Skeletal muscle tissue (tissue), 4 donors: ENCODE data around the gene TIMM44. TPM values are rescaled to one million over a fixed set of nuclear protein-coding genes. Genes with fewer than 3 reads are reported as not detected.
A peak's percentile ranks its signal among the peaks of the same experiment; 100 is the strongest.

Experiments used
- H3K27ac ChIP-seq: one replicate; pipeline ENCODE4 v1.7.0; 2013; ENCODE audit warnings: mild to moderate bottlenecking, low read depth, low read length, inconsistent platforms
- H3K27me3 ChIP-seq, 3 donors: one replicate each; pipeline ENCODE4 v1.7.0; 2013; ENCODE audit warnings: low read length in 3 of 3; ENCODE audit not compliant: control insufficient read depth in 3 of 3, insufficient read depth in 3 of 3
- H3K36me3 ChIP-seq, 3 donors: one replicate each; pipeline ENCODE4 v1.7.0; 2013; ENCODE audit warnings: low read length in 3 of 3; ENCODE audit not compliant: control insufficient read depth in 3 of 3, insufficient read depth in 3 of 3
- H3K4me1 ChIP-seq, 3 donors: one replicate each; pipeline ENCODE4 v1.7.0; 2013; ENCODE audit warnings: low read length in 3 of 3, mild to moderate bottlenecking in 3 of 3; ENCODE audit not compliant: control insufficient read depth in 3 of 3, insufficient read depth in 3 of 3
- H3K4me3 ChIP-seq, 3 donors: one replicate each; pipeline ENCODE4 v1.7.0; 2013; ENCODE audit warnings: low read length in 3 of 3
- H3K9ac ChIP-seq, 3 donors: one replicate each; pipeline ENCODE4 v1.7.0; 2013; ENCODE audit warnings: low read length in 3 of 3, mild to moderate bottlenecking in 3 of 3, moderate library complexity in 2 of 3, low read depth in 1 of 3
- H3K9me3 ChIP-seq, 3 donors: one replicate each; pipeline ENCODE4 v1.7.0; 2013; ENCODE audit warnings: low read length in 3 of 3; ENCODE audit not compliant: control insufficient read depth in 3 of 3
- total RNA-seq: library from RNA; depleted of rRNA; stranded (reverse); fragments of >200 nt; gene quantifications from one replicate; pipeline ENCODE4 v1.2.3, GENCODE V29; 2014
- donor health status: Osteomylitis.

TIMM44 gene
- total RNA-seq, 1 donor from 2014 or later: 36.0 TPM

- Histone ChIP-seq H3K36me3 (peaks cover 0 to 6% (median 3%) of the 10 kb centered on the region in 3 donors), H3K4me3 (no peak overlapping the region), H3K27ac (no peak overlapping the region), H3K4me1 (peaks cover 13 to 19% (median 14%) of the 10 kb centered on the region in 3 donors), H3K9ac (no peak overlapping the region), H3K27me3 (no peaks in the 10 kb centered on the region), H3K9me3 (no peaks in the 10 kb centered on the region)
Observed at GRCh38 chr19:7953576-7953975, 10.1 kb upstream of the TIMM44 start.

GRCh38 chr19:7953060-7953459 lies 9.6 kb upstream of the TIMM44 start:
- Histone ChIP-seq H3K9ac (peak overlapping the region in 1 of 3 donors; percentile 51), H3K4me1 (peaks cover 13 to 19% (median 14%) of the 10 kb centered on the region in 3 donors), H3K27me3 (no peaks in the 10 kb centered on the region), H3K27ac (no peak overlapping the region), H3K9me3 (no peaks in the 10 kb centered on the region), H3K4me3 (no peak overlapping the region), H3K36me3 (peaks cover 0 to 2% (median 0%) of the 10 kb centered on the region in 3 donors)

- Histone ChIP-seq H3K27me3 (no peaks in the 10 kb centered on the region), H3K4me1 (peaks cover 21 to 27% (median 21%) of the 10 kb centered on the region in 3 donors), H3K4me3 (no peak overlapping the region), H3K36me3 (no peaks in the 10 kb centered on the region), H3K9ac (no peak overlapping the region), H3K27ac (no peak overlapping the region), H3K9me3 (no peaks in the 10 kb centered on the region)
Observed at GRCh38 chr19:7947939-7948338, 4.5 kb upstream of the TIMM44 start.

GRCh38 chr19:7944177-7944761 lies 803 bp upstream of the TIMM44 start:
- Histone ChIP-seq H3K27me3 (no peaks in the 10 kb centered on the region), H3K4me1 (peaks cover 20 to 29% (median 25%) of the 10 kb centered on the region in 3 donors), H3K9me3 (no peaks in the 10 kb centered on the region), H3K9ac (peak overlapping the region; percentile 69 to 90 (median 88)), H3K36me3 (peaks cover 12 to 15% (median 15%) of the 10 kb centered on the region in 3 donors), H3K4me3 (peak overlapping the region; percentile 79 to 95 (median 95)), H3K27ac (peak overlapping the region; percentile 100)

- H3K4me1 ChIP-seq: peaks cover 20 to 29% (median 25%) of the 10 kb centered on the region in 3 donors
- H3K27me3 ChIP-seq: no peaks in the 10 kb centered on the region
- peak overlapping the region; percentile 78 to 97 (median 92) for H3K4me3 ChIP-seq
- H3K36me3 ChIP-seq: peaks cover 12 to 22% (median 19%) of the 10 kb centered on the region in 3 donors
- H3K9ac ChIP-seq: peak overlapping the region; percentile 98 to 99 (median 99)
- H3K27ac ChIP-seq: peak overlapping the region; percentile 100
- H3K9me3 ChIP-seq: no peaks in the 10 kb centered on the region
Observed at GRCh38 chr19:7942981-7943443, 454 bp downstream of the TIMM44 start.

GRCh38 chr19:7941895-7942596 lies 1.4 kb downstream of the TIMM44 start:
- H3K4me3 ChIP-seq: peak overlapping the region in 2 of 3 donors; percentile 78 to 97
- H3K27me3 ChIP-seq: no peaks in the 10 kb centered on the region
- H3K36me3 ChIP-seq: peaks cover 19 to 28% (median 23%) of the 10 kb centered on the region in 3 donors
- peak overlapping the region in 1 of 3 donors; percentile 99 for H3K9ac ChIP-seq
- peaks cover 20 to 29% (median 25%) of the 10 kb centered on the region in 3 donors for H3K4me1 ChIP-seq
- H3K27ac ChIP-seq: no peak overlapping the region
- no peaks in the 10 kb centered on the region for H3K9me3 ChIP-seq

GRCh38 chr19:7940841-7941240 lies 2.6 kb downstream of the TIMM44 start:
- Histone ChIP-seq H3K9me3 (no peaks in the 10 kb centered on the region), H3K27ac (no peak overlapping the region), H3K27me3 (no peaks in the 10 kb centered on the region), H3K4me3 (no peak overlapping the region), H3K36me3 (peaks cover 26 to 31% (median 28%) of the 10 kb centered on the region in 3 donors), H3K9ac (no peak overlapping the region), H3K4me1 (peaks cover 20 to 29% (median 25%) of the 10 kb centered on the region in 3 donors)

- peaks cover 62 to 67% (median 66%) of the 10 kb centered on the region in 3 donors for H3K36me3 ChIP-seq
- no peaks in the 10 kb centered on the region for H3K4me1 ChIP-seq
- H3K27ac ChIP-seq: no peak overlapping the region
- H3K9ac ChIP-seq: no peak overlapping the region
- no peak overlapping the region for H3K4me3 ChIP-seq
- H3K27me3 ChIP-seq: no peaks in the 10 kb centered on the region
- H3K9me3 ChIP-seq: no peaks in the 10 kb centered on the region
Observed at GRCh38 chr19:7934766-7935165, 8.7 kb downstream of the TIMM44 start.

GRCh38 chr19:7933828-7934725 lies 9.4 kb downstream of the TIMM44 start:
- Histone ChIP-seq H3K9ac (no peak overlapping the region), H3K4me1 (peaks cover 0 to 4% (median 2%) of the 10 kb centered on the region in 3 donors), H3K27me3 (no peaks in the 10 kb centered on the region), H3K4me3 (no peak overlapping the region), H3K9me3 (no peaks in the 10 kb centered on the region), H3K27ac (no peak overlapping the region), H3K36me3 (peaks cover 60 to 66% (median 65%) of the 10 kb centered on the region in 3 donors)
